Activated T-cell treated with anti-CD3 and anti-CD28 coated beads, Interleukin-2, amount 50 U/mL, for 4 hours (primary cell): ENCODE data around the gene CDC14B. TPM values are rescaled to one million over a fixed set of nuclear protein-coding genes. Genes with fewer than 3 reads are reported as not detected.

Source experiments
- ATAC-seq, 2 donors: fragments of 200-7000 bp; cut with Tn5 transposase; one replicate each; pipeline ENCODE4 v1.10.0; 2021
- DNase-seq: peaks from one replicate; pipeline ENCODE4 v3.0.0-alpha.2; 2020
- H3K27me3 Mint-ChIP-seq: one replicate; pipeline ENCODE4 v1.8.0; 2021; ENCODE audit warnings: low read depth, mixed read lengths
- H3K36me3 Mint-ChIP-seq: one replicate; pipeline ENCODE4 v1.8.0; 2022; ENCODE audit warnings: mixed read lengths; ENCODE audit not compliant: insufficient read depth
- H3K4me1 Mint-ChIP-seq: one replicate; pipeline ENCODE4 v1.8.0; 2021; ENCODE audit warnings: low read depth, mixed read lengths
- H3K4me3 Mint-ChIP-seq: one replicate; pipeline ENCODE4 v1.8.0; 2021; ENCODE audit warnings: mild to moderate bottlenecking, moderate library complexity, mixed read lengths
- H3K9me3 Mint-ChIP-seq: one replicate; pipeline ENCODE4 v1.8.0; 2021; ENCODE audit warnings: mixed read lengths
- total RNA-seq, 3 donors: library from RNA; stranded (reverse); gene quantifications; one replicate each; pipeline ENCODE4 v1.2.1, GENCODE V29; 2021

The CDC14B gene
- total RNA-seq, 3 donors from 2014 or later: 1.7 to 2.9 (median 2.5) TPM

DNA sequence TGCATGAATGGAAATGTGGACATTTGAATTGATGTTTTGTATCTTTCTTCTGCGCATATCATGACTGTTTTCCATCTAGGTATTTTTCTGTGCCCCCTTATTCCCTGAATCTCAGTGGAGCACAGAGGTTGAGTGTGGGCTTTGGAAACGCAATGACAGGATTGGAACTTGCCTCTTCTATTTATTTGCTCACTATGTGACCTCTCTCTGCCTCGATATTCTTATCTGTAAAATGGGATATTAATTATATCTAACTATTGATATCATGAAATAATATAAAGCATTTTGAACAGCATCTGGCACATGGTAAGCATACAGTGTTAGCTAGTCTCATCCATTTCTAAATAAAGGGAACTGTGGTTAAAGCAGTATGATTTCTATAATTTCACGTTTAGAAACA, 143.6 kb downstream of the CDC14B start:
- ATAC-seq (no peak), DNase-seq (no peak)
- Mint-ChIP-seq H3K27me3 (no peaks in the 10 kb centered on the region), H3K36me3 (peaks cover 16% of the 10 kb centered on the region), H3K9me3 (no peaks in the 10 kb centered on the region), H3K4me3 (no peak overlapping the region), H3K4me1 (peaks cover 20% of the 10 kb centered on the region)

DNA sequence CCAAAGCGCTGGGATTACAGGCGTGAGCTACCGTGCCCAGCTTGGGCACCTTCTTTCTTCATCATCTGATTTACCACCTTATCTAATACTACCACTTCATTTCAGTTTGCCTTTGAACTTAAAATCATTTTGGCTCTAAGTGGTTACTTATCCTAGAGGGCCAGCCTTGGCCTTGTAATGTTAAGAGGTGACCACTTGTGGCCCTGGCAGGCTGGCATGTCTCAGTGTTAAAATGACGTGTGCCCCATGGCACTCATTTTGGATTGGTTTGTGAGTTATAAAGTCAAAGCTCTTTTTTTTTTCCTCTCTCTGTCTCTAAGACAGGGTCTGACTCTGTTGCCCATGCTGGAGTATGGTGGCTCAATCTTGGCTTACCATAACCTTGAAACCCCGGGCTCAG, 151.9 kb downstream of the CDC14B start:
- Mint-ChIP-seq H3K4me3 (no peak overlapping the region), H3K27me3 (no peaks in the 10 kb centered on the region), H3K36me3 (peaks cover 18% of the 10 kb centered on the region), H3K9me3 (no peaks in the 10 kb centered on the region), H3K4me1 (no peaks in the 10 kb centered on the region)
- DNase-seq (no peak), ATAC-seq (no peak)

DNA sequence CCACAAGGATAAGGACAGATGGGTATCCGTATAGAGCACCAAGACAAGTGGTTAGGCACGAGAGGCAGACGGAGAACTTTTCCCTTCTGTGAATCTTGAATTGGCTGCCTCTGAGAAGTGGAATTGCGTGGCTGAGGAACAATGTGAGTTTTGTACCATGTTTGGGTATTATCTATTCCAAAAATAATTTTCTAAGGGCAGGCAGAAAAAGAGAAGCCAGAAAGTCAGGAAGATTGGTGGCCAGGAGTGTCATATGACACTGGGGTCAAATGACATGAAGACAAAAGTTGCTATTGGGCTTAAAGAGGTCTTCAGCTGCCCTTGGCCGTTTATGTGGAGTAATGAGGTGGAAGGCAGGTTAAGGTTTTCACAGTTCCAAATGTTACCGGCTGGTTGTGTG, 155.2 kb downstream of the CDC14B start:
- DNase-seq: no peak
- no peaks in the 10 kb centered on the region for H3K27me3 Mint-ChIP-seq

DNA sequence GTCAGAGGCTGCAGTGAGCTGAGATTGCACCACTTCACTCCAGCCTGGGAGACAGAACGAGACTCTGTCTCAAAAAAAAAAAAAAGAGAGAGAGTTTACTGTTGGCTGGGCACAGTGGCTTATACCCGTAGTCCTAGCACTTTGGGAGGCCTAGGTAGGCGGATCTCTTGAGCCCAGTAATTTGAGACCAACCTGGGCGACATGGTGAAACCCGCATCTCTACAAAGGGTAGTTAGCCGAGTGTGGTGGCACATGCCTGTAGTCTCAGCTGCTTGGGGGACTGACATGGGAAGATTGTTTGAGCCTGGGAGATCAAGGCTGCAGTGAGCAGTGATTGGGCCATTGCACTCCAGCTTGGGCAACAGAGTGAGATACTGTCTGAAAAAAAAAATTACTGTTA, 157.1 kb downstream of the CDC14B start:
- Mint-ChIP-seq H3K4me1 (peaks cover 2% of the 10 kb centered on the region), H3K27me3 (no peaks in the 10 kb centered on the region), H3K36me3 (peaks cover 27% of the 10 kb centered on the region), H3K4me3 (no peak overlapping the region), H3K9me3 (no peaks in the 10 kb centered on the region)
- ATAC-seq: no peak
- no peak for DNase-seq

More for the DNA sequence above, 155.2 kb downstream of the CDC14B start:
- H3K4me3 Mint-ChIP-seq: no peak overlapping the region
- ATAC-seq: no peak
- H3K9me3 Mint-ChIP-seq: no peaks in the 10 kb centered on the region
- H3K36me3 Mint-ChIP-seq: peaks cover 17% of the 10 kb centered on the region
- no peaks in the 10 kb centered on the region for H3K4me1 Mint-ChIP-seq

DNA sequence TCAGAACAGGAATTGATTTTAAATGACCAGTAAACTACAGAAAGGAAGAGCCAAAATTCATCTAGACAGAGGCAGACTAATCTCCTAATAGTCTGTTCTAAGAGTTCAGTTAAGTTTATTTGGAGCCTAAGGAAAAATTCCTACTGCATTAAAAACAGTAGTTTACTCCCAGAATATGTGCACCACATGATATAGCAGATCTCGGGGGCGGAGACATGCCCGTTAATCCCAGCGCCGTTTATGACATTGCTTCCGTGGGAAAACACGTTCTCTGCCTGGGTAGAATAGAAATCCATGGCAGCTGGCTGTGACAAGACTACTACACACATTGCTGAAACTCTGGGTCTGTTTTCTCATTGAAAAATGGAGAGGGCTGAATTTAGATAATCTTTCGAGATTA, 158.3 kb downstream of the CDC14B start:
- H3K4me3 Mint-ChIP-seq: no peak overlapping the region
- H3K9me3 Mint-ChIP-seq: no peaks in the 10 kb centered on the region
- no peak for ATAC-seq
- H3K4me1 Mint-ChIP-seq: peaks cover 2% of the 10 kb centered on the region
- DNase-seq: no peak
- H3K27me3 Mint-ChIP-seq: no peaks in the 10 kb centered on the region
- peaks cover 24% of the 10 kb centered on the region for H3K36me3 Mint-ChIP-seq

DNA sequence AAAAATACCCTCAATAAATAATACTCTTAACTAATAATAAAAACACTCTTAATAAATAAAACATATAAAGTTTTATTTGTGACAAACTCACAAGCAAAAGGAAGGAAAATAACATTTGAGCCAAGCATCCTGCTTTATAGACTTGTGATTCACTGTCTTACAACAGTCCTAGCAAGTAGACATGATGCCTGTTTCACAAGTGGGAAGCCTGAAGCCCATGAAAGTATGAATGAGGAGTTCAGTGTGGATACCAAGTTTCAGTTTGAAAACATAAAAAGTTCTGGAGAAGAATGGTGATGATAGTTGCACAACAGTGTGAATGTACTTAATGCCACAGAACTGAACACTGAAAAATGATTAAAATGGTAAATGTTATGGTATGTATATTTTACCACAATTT, 158.8 kb downstream of the CDC14B start:
- peaks cover 21% of the 10 kb centered on the region for H3K36me3 Mint-ChIP-seq
- no peak overlapping the region for H3K4me3 Mint-ChIP-seq
- no peak for ATAC-seq
- no peak for DNase-seq
- no peaks in the 10 kb centered on the region for H3K27me3 Mint-ChIP-seq
- H3K4me1 Mint-ChIP-seq: peaks cover 2% of the 10 kb centered on the region
- no peaks in the 10 kb centered on the region for H3K9me3 Mint-ChIP-seq

DNA sequence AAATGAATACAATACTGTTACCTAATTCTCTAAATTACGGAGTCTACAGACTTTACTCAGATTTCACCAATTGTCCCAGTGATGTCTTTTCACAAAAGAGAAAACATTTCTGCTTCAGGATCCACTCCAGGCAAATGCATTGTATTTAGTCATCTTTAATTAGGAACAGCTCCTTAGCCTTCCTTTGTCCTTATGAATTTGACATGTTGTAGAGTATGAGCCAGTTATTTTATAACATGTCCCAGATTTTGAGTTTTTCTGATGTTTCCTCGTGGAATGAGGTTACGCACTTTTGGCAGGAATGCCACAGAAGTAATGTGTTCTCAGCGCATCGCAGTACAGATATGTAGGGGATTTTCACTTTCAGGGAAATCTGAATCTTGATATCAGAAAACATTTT, 159.2 kb downstream of the CDC14B start:
- no peaks in the 10 kb centered on the region for H3K9me3 Mint-ChIP-seq
- peaks cover 17% of the 10 kb centered on the region for H3K36me3 Mint-ChIP-seq
- ATAC-seq (no peak), DNase-seq (no peak)
- H3K27me3 Mint-ChIP-seq: no peaks in the 10 kb centered on the region
- H3K4me3 Mint-ChIP-seq: no peak overlapping the region
- H3K4me1 Mint-ChIP-seq: peaks cover 2% of the 10 kb centered on the region

DNA sequence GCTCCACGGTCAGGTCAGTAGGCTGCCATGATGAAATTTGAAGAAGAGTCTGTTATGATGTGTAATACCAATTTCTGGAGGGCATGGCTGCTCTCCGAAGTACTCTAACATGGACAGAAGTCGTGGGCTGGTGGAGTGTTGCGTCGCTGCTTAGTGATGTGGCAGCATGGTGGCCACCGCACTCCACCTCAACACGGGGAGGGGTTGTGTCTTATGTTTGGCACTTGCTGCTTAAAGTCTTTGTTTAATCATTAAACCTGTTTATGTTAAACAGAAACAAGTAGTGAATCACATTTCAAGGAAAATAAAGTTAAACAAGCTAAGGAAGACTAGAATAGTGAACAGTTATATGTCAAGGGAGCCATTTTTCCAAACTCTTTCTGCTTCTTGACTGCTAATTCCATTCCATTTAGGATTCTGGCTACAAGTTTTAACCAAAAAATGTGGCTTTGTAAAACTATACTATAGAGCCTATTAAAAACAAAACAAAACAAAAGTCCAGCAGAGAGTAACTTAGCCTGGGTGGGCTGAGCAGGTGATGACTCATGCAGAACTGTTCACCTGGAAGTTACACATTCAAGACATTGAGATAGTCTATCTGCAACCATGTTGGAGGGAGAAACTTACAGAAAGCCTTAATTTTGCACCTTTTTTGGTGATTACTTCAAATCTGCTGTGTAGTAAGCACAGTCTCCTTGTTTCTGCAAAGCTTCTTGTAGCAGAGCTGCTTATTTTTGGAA, 160.2 kb downstream of the CDC14B start:
- ATAC-seq (no peak), DNase-seq (no peak)
- H3K4me3 Mint-ChIP-seq: no peak overlapping the region
- H3K4me1 Mint-ChIP-seq: peaks cover 2% of the 10 kb centered on the region
- no peaks in the 10 kb centered on the region for H3K9me3 Mint-ChIP-seq
- peaks cover 14% of the 10 kb centered on the region for H3K36me3 Mint-ChIP-seq
- H3K27me3 Mint-ChIP-seq: no peaks in the 10 kb centered on the region

DNA sequence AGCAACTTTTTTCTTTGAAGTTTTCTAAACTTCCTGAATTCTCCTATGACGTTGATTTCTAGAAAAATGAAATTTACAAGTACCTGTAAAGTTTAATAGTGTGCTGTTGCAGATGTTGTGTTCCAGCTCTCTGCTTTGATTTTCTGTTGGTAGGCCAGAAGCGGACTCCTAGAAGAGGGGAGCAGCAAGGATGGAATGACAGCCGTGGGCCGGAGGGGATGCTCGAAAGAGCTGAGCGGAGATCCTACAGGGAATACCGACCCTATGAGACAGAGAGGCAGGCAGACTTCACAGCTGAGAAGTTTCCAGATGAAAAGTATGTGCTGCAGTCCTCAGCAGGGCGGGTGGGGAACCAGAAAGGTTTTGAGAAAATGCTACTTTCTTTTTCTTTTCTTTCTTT, 161.4 kb downstream of the CDC14B start:
- Mint-ChIP-seq H3K4me3 (no peak overlapping the region), H3K9me3 (no peaks in the 10 kb centered on the region), H3K4me1 (peaks cover 7% of the 10 kb centered on the region), H3K36me3 (peaks cover 14% of the 10 kb centered on the region), H3K27me3 (no peaks in the 10 kb centered on the region)
- ATAC-seq (no peak), DNase-seq (no peak)

DNA sequence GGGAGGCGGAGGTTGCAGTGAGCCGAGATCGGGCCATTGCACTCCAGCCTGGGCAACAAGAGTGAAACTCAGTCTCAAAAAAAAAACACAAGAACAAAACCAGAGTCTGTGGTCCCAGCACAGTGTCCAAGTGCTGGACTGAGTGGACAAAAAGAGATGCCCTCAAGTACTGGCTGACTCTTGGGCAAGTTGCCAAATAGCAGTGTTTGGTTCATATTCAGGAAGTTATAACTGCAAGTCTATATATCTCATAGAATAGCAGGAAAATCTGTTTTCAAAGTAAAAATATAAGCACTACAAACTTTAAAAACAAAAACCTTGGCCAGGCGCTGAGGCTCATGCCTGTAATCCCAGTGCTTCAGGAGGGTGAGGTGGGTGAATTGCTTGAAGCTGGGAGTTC, 162.4 kb downstream of the CDC14B start:
- Mint-ChIP-seq H3K9me3 (no peaks in the 10 kb centered on the region), H3K36me3 (peaks cover 14% of the 10 kb centered on the region)

DNA sequence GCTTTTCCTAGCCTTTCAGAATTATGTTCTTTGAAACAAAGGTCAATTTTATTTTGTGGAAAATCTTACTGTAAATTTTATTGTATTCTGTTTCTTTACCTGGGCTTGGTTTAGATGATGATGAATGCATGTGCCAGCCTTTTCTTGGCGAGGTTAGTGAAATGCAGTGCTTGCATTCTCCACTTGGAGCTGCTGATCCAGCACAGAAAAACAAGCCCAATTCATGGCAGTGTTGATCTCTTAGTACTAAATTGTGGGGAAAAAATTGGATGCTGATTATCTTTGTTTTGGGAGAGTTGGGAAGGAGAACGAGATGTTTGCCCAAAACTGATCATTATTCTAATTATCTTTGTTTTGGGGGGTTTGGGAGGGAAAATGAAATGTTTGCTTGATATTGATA, 166.0 kb downstream of the CDC14B start:
- no peak for ATAC-seq
- H3K4me3 Mint-ChIP-seq: no peak overlapping the region

More for the DNA sequence above, 162.4 kb downstream of the CDC14B start:
- ATAC-seq: no peak
- no peak overlapping the region for H3K4me3 Mint-ChIP-seq
- no peaks in the 10 kb centered on the region for H3K27me3 Mint-ChIP-seq
- DNase-seq: no peak
- H3K4me1 Mint-ChIP-seq: peaks cover 11% of the 10 kb centered on the region

DNA sequence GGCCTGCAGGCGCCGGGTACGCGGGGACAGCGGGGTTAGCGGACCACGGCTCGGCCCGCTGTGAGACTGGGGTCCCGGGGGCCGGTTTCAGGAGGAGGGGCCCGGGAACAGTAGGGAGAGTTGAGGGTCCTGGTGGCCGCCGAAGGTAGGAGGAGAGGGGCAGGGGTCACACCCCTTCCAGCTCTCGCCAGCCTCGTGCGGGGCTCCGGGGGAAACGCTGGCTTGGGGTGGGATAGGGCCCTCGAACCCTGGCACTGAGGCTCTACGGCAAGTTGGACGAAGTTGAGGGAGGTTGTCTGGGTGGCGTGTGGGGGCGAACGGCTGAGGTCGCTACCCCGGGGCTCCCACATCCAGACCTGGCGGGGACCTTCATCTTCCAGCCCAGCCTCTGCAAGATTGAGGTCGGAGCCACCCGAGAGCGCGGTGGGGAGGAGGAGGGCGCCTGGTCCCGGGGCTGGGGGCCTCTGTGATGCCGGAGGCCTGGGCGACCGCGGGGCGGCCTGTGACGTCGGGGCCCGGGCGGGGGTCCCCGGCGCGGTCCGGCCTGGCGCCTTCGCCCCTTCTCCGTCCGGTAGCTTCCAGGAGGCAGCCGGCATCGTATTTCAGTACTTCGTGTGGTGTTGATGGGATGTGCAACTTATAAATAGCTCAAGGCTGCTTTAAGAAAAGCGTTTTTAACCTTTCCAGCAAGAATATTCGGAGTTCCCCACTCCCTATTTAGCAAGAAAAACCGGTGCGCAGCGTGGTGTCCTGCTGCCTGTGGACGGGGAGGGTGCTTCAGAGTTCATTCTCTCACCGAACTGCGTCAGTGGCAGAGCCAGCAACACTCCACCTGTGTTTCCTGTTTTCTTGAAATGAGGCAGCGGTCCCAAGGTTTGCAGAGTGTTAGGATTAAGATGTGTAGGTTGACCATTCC, 168.8 kb downstream of the CDC14B start:
- peak; percentile 23 for DNase-seq
- H3K4me3 Mint-ChIP-seq: peak overlapping the region; percentile 90
- H3K36me3 Mint-ChIP-seq: no peaks in the 10 kb centered on the region
- ATAC-seq: peak in 1 of 2 donors; percentile 3
- no peaks in the 10 kb centered on the region for H3K9me3 Mint-ChIP-seq
- peaks cover 27% of the 10 kb centered on the region for H3K4me1 Mint-ChIP-seq
- H3K27me3 Mint-ChIP-seq: peaks cover 5% of the 10 kb centered on the region

More for the DNA sequence above, 166.0 kb downstream of the CDC14B start:
- peaks cover 5% of the 10 kb centered on the region for H3K27me3 Mint-ChIP-seq
- DNase-seq: no peak
- H3K9me3 Mint-ChIP-seq: no peaks in the 10 kb centered on the region
- peaks cover 27% of the 10 kb centered on the region for H3K4me1 Mint-ChIP-seq
- H3K36me3 Mint-ChIP-seq: peaks cover 4% of the 10 kb centered on the region
